Pulmonary artery endothelial cell (primary cell): Measurements from ENCODE around the gene TMEM69. TPM values are rescaled to one million over a fixed set of nuclear protein-coding genes. Genes with fewer than 3 reads are reported as not detected.
"Not testable (repeated sequence)": the region's sequence is repeated elsewhere in the genome, so short reads cannot be mapped to it uniquely, and the experiment has no call there.

Experiments
- DNase-seq: peaks from one replicate; pipeline ENCODE4 v3.0.0-alpha.2; 2011; ENCODE audit warnings: low read depth, low spot score
- total RNA-seq: library from RNA; depleted of rRNA; stranded (reverse); fragments of >200 nt; gene quantifications from 2 replicates; pipeline ENCODE4 v1.2.3, GENCODE V29; 2014

The TMEM69 gene
- total RNA-seq, 1 donor from 2014 or later: 17.9 TPM

- DNase-seq: no peak
Observed at GRCh38 chr1:45730780-45731319, 42.9 kb downstream of the TMEM69 start.

GRCh38 chr1:45739137-45739536 is 51.2 kb downstream of the TMEM69 start:
- no peak for DNase-seq

GRCh38 chr1:45739641-45740156 is 51.7 kb downstream of the TMEM69 start:
- not testable (repeated sequence) for DNase-seq

Other genes with a start within 250 kb of the TMEM69 start
- gene TESK2, start 197.0 kb upstream of the TMEM69 start, total RNA-seq: 1.5 and 2.4 TPM in 2 replicates
- gene CCDC163, start 188.1 kb upstream of the TMEM69 start, total RNA-seq: 0.59 and 0.60 TPM in 2 replicates
- gene MMACHC, start 187.9 kb upstream of the TMEM69 start, total RNA-seq: 1.7 and 1.8 TPM in 2 replicates
- gene PRDX1, start 166.3 kb upstream of the TMEM69 start, total RNA-seq: 764 and 880 TPM in 2 replicates
- 154 and 172 TPM in 2 replicates for gene AKR1A1, start 137.4 kb upstream of the TMEM69 start, total RNA-seq
- 76.9 and 125 TPM in 2 replicates for gene NASP, start 104.1 kb upstream of the TMEM69 start, total RNA-seq
- gene CCDC17, start 64.1 kb upstream of the TMEM69 start, total RNA-seq: 0.53 and 0.95 TPM in 2 replicates
- gene GPBP1L1, start 1.6 kb upstream of the TMEM69 start, total RNA-seq: 70.4 and 87.6 TPM in 2 replicates
- 6.5 and 6.6 TPM in 2 replicates for gene IPP, start 62.5 kb downstream of the TMEM69 start, total RNA-seq
- 18.7 and 28.6 TPM in 2 replicates for gene MAST2, start 115.4 kb downstream of the TMEM69 start, total RNA-seq